B cell (primary cell): ENCODE results near the gene ERCC2. TPM values are rescaled to one million over a fixed set of nuclear protein-coding genes. Genes with fewer than 3 reads are reported as not detected.

Experiments
- ATAC-seq: fragments of 200-7000 bp; cut with Tn5 transposase; one replicate; pipeline ENCODE4 v1.10.0; 2021; ENCODE audit warnings: low read depth, mild to moderate bottlenecking, moderate number of reproducible peaks, moderate library complexity
- CTCF ChIA-PET: fragments of 350-600 bp; sonication (Branson Sonifier 250); formaldehyde crosslinking; loops from one replicate; lab custom pipeline; 2021; ENCODE audit warnings: antibody characterized with exemption, inconsistent platforms; lab: Charles Lee
- POLR2A ChIA-PET: fragments of 350-600 bp; sonication (Branson Sonifier 250); formaldehyde crosslinking; loops from one replicate; lab custom pipeline; 2021; ENCODE audit warnings: antibody characterized with exemption; lab: Charles Lee
- DNase-seq: peaks from one replicate; pipeline ENCODE4 v3.0.0; 2013
- H2AFZ ChIP-seq: 2 replicates; pipeline ENCODE4 v1.6.1; 2012; ENCODE audit warnings: mild to moderate bottlenecking, low read depth, low read length; ENCODE audit not compliant: insufficient read depth, poor library complexity, severe bottlenecking
- H3K27ac ChIP-seq, 2 donors: 1 replicate in 1 of 2; 2 replicates in 1 of 2; pipeline ENCODE4 v1.5.1; 2012 to 2013; ENCODE audit warnings: low read length in 2 of 2, mild to moderate bottlenecking in 2 of 2, moderate library complexity in 1 of 2
- H3K27me3 ChIP-seq, 4 experiments: fragments of 200-600 bp in 1 of 4; sonication (generic) in 1 of 4; replicated peaks in 1 of 4; 1 replicate in 2 of 4; 2 replicates in 2 of 4; pipeline versions ENCODE4 v1.6.1 to v1.7.0; 2013 to 2016; ENCODE audit warnings: low read length in 3 of 4, mild to moderate bottlenecking in 2 of 4, mixed read lengths in 1 of 4, moderate library complexity in 1 of 4; ENCODE audit not compliant: insufficient read depth in 4 of 4, control insufficient read depth in 3 of 4; ENCODE audit errors: control extremely low read depth in 1 of 4
- H3K36me3 ChIP-seq, 2 experiments: replicated peaks in 1 of 2; 1 replicate in 1 of 2; 2 replicates in 1 of 2; pipeline versions ENCODE4 v1.6.1 to v1.7.1; 2013; ENCODE audit warnings: low read length in 1 of 2; ENCODE audit not compliant: insufficient read depth in 2 of 2, control insufficient read depth in 1 of 2; ENCODE audit errors: control extremely low read depth in 1 of 2, extremely low read depth in 1 of 2
- H3K4me1 ChIP-seq, 2 donors: fragments of 200-600 bp in 1 of 2; sonication (generic) in 1 of 2; 1 replicate in 1 of 2; 2 replicates in 1 of 2; pipeline versions ENCODE4 v1.5.1 to v1.6.1; 2013 to 2017; ENCODE audit warnings: low read length in 2 of 2; ENCODE audit not compliant: control insufficient read depth in 2 of 2, insufficient read depth in 2 of 2
- H3K4me2 ChIP-seq: replicated peaks from 2 replicates; pipeline ENCODE3; 2012; ENCODE audit warnings: mild to moderate bottlenecking, low read depth, low read length; ENCODE audit not compliant: poor library complexity, severe bottlenecking
- H3K4me3 ChIP-seq, 5 experiments: fragments of 200-600 bp in 1 of 5; sonication (generic) in 1 of 5; 1 replicate in 3 of 5; 2 replicates in 2 of 5; pipeline versions ENCODE4 v1.5.1 to v1.7.0; 2011 to 2016; ENCODE audit warnings: low read length in 4 of 5, mild to moderate bottlenecking in 4 of 5, low read depth in 2 of 5, control low read depth in 1 of 5, moderate library complexity in 1 of 5; ENCODE audit not compliant: insufficient read depth in 1 of 5; ENCODE audit errors: control extremely low read depth in 1 of 5, extremely low read depth in 1 of 5
- H3K79me2 ChIP-seq: fragments of 200-600 bp; sonication (generic); one replicate; pipeline ENCODE4 v1.6.0; 2016; ENCODE audit warnings: low read length; ENCODE audit not compliant: control insufficient read depth, insufficient read depth
- H3K9ac ChIP-seq: fragments of 200-600 bp; sonication (generic); 2 replicates; pipeline ENCODE4 v1.6.1; 2017; ENCODE audit warnings: mild to moderate bottlenecking, low read length, moderate library complexity
- H3K9me3 ChIP-seq, 3 donors: one replicate each; pipeline versions ENCODE4 v1.6.1 to v1.7.1; 2013; ENCODE audit warnings: low read length in 2 of 3; ENCODE audit not compliant: control insufficient read depth in 2 of 3, insufficient read depth in 1 of 3; ENCODE audit errors: control extremely low read depth in 1 of 3
- H4K20me1 ChIP-seq: 2 replicates; pipeline ENCODE4 v1.6.0; 2012; ENCODE audit warnings: mild to moderate bottlenecking, low read length; ENCODE audit not compliant: insufficient read depth, control insufficient read depth, poor library complexity, severe bottlenecking
- H3K27ac Mint-ChIP-seq: one replicate; pipeline ENCODE4 v1.8.0; 2021; ENCODE audit warnings: mixed read lengths
- H3K27me3 Mint-ChIP-seq: one replicate; pipeline ENCODE4 v1.8.0; 2021; ENCODE audit warnings: mixed read lengths
- H3K4me1 Mint-ChIP-seq: one replicate; pipeline ENCODE4 v1.8.0; 2021; ENCODE audit warnings: mixed read lengths
- H3K4me3 Mint-ChIP-seq: one replicate; pipeline ENCODE4 v1.8.0; 2021; ENCODE audit warnings: mixed read lengths
- H3K9me3 Mint-ChIP-seq: one replicate; pipeline ENCODE4 v1.8.0; 2022; ENCODE audit warnings: mixed read lengths; ENCODE audit not compliant: insufficient read depth
- EZH2 ChIP-seq: IDR thresholded peaks from 2 replicates; pipeline ENCODE4 v1.6.1; 2012; ENCODE audit warnings: borderline replicate concordance, low read depth, mild to moderate bottlenecking, moderate library complexity, low read length; ENCODE audit not compliant: insufficient read depth, poor library complexity, severe bottlenecking
- WGBS: methylation state at CpG from one replicate; pipeline ENCODE4 v1.1.5; 2013; ENCODE audit warnings: missing lambda C conversion rate; ENCODE audit not compliant: insufficient coverage; 5-methylcytosine and 5-hydroxymethylcytosine counted together
- intact Hi-C: fragments of 100-400 bp; cut with micrococcal nuclease; formaldehyde crosslinking; loops from one replicate; pipeline ENCODE4 v1.10.0; 2022
- polyA plus RNA-seq: library from polyadenylated mRNA; depleted of rRNA; stranded (reverse); fragments of >200 nt; gene quantifications from 2 replicates; pipeline ENCODE4 v1.2.3, GENCODE V29; 2012
- total RNA-seq, 2 donors: library from RNA; stranded (reverse); fragments of 120-200 nt in 1 of 2; gene quantifications; 1 replicate in 1 of 2; 2 replicates in 1 of 2; pipeline versions ENCODE4 v1.2.3 to v1.2.4, GENCODE V29; 2013 to 2022
- TF ChIP-seq, protein P1 (sequence below): fragments of 200-600 bp; IDR thresholded peaks from one replicate; pipeline ENCODE4 v1.8.0; 2022; ENCODE audit warnings: antibody characterized with exemption, mild to moderate bottlenecking

The ERCC2 gene
- total and polyA plus RNA-seq, 2 donors (not counting 1 experiment from before 2014, with no cell fraction given), result 20.8 to 26.5 TPM

GRCh38 chr19:45391871-45392665, 21.7 kb upstream of the ERCC2 start:
- POLR2A ChIA-PET, result no interaction called here
- CTCF ChIA-PET, result interaction anchor here (1.4 kb wide), 1 partner anchor 9 kb away, joined by 6 read pairs; no protein-coding TSS in a partner anchor

DNA sequence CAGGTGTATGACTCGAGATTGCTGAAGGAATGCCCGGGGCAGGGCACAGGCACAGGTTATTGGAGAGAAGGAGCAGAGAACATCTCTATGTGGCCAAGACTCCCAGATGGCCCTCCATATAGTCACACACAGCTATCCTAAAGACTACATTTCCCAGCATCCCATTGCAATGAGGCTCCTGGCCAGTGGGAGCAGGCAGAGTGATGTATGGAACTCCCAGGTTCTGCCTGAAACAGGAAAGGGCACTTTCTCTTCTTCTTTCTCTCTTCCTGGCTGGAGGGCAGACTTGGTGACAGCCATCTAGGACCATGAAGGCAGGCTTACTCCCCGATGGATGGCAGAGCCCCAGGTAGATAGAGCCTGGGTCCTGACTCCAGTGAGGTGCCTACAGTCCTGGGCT, 21.0 kb upstream of the ERCC2 start:
- intact Hi-C loops, result no loop called here
- no peak overlapping the region for H2AFZ ChIP-seq
- ChIA-PET CTCF (interaction anchor here (1.4 kb wide), 1 partner anchor 10 kb away, joined by 6 read pairs; no protein-coding TSS in a partner anchor), POLR2A (no interaction called here)
- no peaks in the 10 kb centered on the region for H3K9me3 ChIP-seq
- TF ChIP-seq EZH2, result no peak
- TF ChIP-seq, protein P1, sequence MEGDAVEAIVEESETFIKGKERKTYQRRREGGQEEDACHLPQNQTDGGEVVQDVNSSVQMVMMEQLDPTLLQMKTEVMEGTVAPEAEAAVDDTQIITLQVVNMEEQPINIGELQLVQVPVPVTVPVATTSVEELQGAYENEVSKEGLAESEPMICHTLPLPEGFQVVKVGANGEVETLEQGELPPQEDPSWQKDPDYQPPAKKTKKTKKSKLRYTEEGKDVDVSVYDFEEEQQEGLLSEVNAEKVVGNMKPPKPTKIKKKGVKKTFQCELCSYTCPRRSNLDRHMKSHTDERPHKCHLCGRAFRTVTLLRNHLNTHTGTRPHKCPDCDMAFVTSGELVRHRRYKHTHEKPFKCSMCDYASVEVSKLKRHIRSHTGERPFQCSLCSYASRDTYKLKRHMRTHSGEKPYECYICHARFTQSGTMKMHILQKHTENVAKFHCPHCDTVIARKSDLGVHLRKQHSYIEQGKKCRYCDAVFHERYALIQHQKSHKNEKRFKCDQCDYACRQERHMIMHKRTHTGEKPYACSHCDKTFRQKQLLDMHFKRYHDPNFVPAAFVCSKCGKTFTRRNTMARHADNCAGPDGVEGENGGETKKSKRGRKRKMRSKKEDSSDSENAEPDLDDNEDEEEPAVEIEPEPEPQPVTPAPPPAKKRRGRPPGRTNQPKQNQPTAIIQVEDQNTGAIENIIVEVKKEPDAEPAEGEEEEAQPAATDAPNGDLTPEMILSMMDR, result no peak
- H3K27me3 Mint-ChIP-seq, result peaks cover 11% of the 10 kb centered on the region
- H3K27ac ChIP-seq, result no peak overlapping the region
- peaks cover 0 to 6% (median 0%) of the 10 kb centered on the region in 4 experiments for H3K27me3 ChIP-seq
- no peaks in the 10 kb centered on the region for H3K4me1 ChIP-seq
- no peaks in the 10 kb centered on the region for H3K79me2 ChIP-seq
- DNase-seq, result no peak
- no peak overlapping the region for H3K27ac Mint-ChIP-seq
- no peak overlapping the region for H3K4me3 ChIP-seq
- H3K9me3 Mint-ChIP-seq, result no peaks in the 10 kb centered on the region
- H3K4me1 Mint-ChIP-seq, result peaks cover 2% of the 10 kb centered on the region
- H3K4me2 ChIP-seq, result no peak overlapping the region
- no peaks in the 10 kb centered on the region for H4K20me1 ChIP-seq
- no peaks in the 10 kb centered on the region for H3K36me3 ChIP-seq
- 89% methylated on average over 3 of the region's 3 CpGs for WGBS
- no peak overlapping the region for H3K9ac ChIP-seq
- no peak for ATAC-seq
- H3K4me3 Mint-ChIP-seq, result no peak overlapping the region

More at GRCh38 chr19:45391871-45392665, 21.7 kb upstream of the ERCC2 start:
- Mint-ChIP-seq H3K9me3 (no peaks in the 10 kb centered on the region), H3K4me3 (no peak overlapping the region), H3K4me1 (peaks cover 2% of the 10 kb centered on the region), H3K27ac (no peak overlapping the region), H3K27me3 (peaks cover 10% of the 10 kb centered on the region)
- Histone ChIP-seq H2AFZ (no peak overlapping the region), H3K27me3 (peaks cover 0 to 6% (median 2%) of the 10 kb centered on the region in 4 experiments), H4K20me1 (no peaks in the 10 kb centered on the region), H3K4me1 (no peaks in the 10 kb centered on the region), H3K9ac (no peak overlapping the region), H3K27ac (no peak overlapping the region), H3K4me2 (no peak overlapping the region), H3K36me3 (no peaks in the 10 kb centered on the region), H3K79me2 (no peaks in the 10 kb centered on the region), H3K4me3 (no peak overlapping the region), H3K9me3 (no peaks in the 10 kb centered on the region)
- TF ChIP-seq, protein P1, result no peak
- TF ChIP-seq EZH2, result no peak
- 97% methylated on average over 21 of the region's 21 CpGs for WGBS
- intact Hi-C loops, result no loop called here
- DNase-seq (no peak), ATAC-seq (no peak)
